Tongue (tissue), 2 donors: ENCODE measurements around the gene OR51I1. TPM values are rescaled to one million over a fixed set of nuclear protein-coding genes. Genes with fewer than 3 reads are reported as not detected.
A peak's percentile ranks its signal among the peaks of the same experiment; 100 is the strongest.

Experiments
- DNase-seq: peaks from one replicate; pipeline ENCODE4 v3.0.0-alpha.2; 2015
- total RNA-seq: library from RNA; depleted of rRNA; stranded (reverse); fragments of >200 nt; gene quantifications from one replicate; pipeline ENCODE4 v1.2.3, GENCODE V29; 2014

The OR51I1 gene, protein sequence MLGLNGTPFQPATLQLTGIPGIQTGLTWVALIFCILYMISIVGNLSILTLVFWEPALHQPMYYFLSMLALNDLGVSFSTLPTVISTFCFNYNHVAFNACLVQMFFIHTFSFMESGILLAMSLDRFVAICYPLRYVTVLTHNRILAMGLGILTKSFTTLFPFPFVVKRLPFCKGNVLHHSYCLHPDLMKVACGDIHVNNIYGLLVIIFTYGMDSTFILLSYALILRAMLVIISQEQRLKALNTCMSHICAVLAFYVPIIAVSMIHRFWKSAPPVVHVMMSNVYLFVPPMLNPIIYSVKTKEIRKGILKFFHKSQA
- total RNA-seq = not detected

DNA sequence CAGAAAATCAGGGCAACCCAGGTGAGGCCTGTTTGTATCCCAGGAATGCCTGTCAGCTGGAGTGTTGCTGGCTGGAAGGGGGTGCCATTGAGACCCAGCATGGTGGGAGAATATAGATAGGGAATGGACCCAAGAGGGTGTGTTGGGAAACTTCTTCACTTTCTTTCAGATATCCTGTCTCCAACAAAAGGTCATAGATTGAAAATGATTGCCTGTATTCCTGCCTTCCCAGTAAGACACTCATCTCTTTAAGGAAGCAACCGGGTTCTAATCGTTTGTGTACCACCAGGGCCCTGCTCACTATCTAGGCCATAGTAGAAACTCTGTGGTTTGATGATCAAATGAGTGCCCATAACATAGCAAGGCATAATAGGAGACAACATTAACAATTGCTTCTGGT, at the start of gene OR51I1:
Gene OR51I1 (minus strand): TSS at position 101 of the 400 bp plus-strand sequence. CDS start 0 bp downstream, at position 101.
- DNase-seq = no peak

DNA sequence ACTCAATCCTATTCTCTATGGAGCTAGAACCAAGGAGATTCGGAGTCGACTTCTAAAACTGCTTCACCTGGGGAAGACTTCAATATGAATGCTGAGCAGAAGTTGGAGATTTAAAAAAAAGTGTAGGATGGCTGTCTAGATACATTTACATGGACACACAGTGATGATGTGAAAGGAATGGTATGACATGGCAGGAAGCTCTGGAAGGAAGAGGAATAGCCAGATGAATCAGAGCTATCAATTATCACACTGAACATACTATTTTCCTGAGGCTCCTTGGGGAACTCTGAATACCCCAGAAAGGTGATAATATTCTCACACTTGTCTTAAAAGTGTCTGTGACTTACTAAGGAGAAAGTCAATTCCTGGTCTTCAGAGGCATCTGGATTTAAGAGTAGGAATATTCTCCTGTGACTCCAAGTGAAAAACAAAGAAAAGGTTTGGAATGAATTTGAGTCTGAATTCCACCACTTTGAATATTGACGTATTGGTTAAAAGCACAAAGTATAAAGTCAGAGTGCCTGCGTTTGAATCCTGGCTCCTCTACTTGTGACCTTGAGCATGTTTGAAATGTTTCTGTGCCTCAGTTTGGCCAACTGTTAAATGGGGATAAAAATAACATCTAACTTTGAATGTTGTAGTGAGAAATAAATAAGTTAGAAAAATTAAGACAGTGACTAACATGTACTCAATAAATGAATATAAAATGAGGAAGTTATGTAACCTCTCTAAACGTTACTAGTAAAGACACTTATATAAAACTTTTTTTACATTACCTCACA, 48.5 kb upstream of the OR51I1 start:
- DNase-seq = no peak

DNA sequence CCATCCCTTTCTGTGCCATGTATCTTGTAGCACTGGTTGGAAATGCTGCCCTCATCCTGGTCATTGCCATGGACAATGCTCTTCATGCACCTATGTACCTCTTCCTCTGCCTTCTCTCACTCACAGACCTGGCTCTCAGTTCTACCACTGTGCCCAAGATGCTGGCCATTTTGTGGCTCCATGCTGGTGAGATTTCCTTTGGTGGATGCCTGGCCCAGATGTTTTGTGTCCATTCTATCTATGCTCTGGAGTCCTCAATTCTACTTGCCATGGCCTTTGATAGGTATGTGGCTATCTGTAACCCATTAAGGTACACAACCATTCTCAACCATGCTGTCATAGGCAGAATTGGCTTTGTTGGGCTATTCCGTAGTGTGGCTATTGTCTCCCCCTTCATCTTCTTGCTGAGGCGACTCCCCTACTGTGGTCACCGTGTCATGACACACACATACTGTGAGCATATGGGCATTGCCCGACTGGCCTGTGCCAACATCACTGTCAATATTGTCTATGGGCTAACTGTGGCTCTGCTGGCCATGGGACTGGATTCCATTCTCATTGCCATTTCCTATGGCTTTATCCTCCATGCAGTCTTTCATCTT, 47.6 kb upstream of the OR51I1 start:
- no peak for DNase-seq

DNA sequence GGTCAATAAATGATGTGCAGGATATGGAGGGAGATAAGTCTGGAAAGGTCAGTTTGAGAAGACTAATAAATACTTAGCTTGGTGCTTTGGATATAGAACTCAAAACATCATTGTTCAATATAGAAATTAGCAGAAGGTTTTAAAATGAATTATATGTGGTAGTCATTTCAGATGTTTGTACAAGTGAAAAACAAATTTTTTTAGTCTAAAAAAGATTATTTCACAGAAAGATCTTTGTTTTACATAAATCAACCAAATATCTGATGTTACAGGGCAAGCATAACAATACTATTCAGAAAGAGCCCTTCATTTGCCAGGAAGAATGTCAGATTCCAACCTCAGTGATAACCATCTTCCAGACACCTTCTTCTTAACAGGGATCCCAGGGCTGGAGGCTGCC, 47.1 kb upstream of the OR51I1 start, which contains the start of gene OR52D1:
Gene OR52D1 (plus strand): TSS at position 301 of the 400 bp plus-strand sequence. CDS start 22 bp downstream, at position 323.
- no peak for DNase-seq

DNA sequence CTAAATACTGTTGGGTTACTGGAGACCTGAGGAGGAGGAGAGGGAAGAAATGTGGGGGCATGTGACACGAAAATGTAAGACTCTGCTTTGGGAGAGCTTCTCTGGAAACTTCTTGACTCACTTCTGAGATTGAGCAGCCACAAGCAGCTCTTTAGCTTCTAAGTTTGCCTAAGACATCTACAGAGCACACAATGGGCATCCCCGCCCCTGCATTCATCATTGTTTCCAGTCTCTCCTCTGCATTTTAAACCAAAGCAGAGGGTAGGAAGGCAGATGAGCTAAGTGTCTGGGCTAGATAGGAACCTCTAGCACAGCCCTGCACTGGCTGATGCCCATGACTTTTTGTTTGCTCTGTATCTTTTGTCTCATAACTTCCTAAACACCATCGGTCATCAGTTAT, 45.1 kb upstream of the OR51I1 start:
- no peak for DNase-seq

DNA sequence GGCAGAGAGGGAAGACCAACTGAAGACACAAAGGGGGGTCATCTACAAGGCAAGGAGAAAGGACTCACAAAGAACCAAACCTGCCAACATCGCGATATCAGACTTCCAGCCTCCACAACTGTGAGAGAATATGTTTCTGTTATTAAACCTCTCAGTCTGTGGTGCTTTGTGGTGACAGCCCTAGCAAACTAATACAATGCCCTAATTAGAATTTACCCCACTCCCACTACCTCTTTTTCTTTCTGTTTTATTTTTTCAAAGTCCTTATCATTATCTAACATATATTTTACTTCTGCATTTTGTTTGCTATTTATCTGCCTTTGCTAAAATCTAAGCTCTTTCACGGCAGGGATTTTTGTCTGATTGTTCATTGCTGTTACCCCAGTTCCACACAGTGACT, 44.7 kb upstream of the OR51I1 start:
- DNase-seq = no peak

DNA sequence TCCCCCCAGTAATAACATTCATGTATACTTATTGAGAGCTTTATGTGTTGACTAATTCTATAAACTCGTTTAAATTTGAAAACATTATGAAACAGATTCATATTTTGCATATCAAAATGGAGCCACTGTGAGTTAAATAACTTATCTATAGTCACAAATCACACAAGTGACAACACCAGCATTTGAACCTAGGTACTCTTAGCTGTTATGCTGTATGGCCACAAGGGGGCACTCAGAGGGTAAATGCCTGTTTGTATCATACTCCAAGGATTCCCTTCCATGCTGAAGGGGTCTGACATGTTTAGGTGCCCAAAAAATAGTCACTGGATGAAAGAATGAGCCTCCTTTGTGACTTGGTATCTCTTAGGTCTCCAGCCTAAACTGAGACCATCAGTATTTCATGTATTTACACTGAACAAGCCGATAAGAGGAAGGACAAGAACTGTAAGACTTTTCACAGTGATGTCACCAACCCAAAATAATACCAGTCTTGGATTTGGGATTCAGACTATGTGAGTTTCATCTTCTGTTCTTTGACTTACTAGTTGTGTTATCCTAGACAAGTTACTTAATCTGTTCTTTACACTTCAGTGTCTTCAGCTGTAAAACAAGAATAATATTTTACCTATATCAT, 35.0 kb upstream of the OR51I1 start:
- peak; percentile 57 for DNase-seq

DNA sequence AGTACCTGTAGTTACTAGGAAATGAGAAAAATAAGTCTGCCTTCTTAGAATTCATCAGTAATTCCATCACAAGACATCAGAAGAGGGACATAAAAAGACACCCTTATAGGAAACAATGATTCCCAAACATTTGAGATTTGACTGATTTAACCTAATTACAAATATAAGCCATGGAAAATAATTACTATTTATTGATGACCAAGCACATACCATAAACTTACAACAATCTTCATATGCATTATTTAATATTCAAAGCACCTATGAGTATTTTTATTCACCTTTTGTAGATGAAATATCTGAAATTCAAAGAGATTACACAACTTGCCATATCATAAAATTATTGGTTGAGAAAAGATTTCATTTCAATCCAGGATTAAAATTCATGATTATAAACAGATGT, 32.6 kb upstream of the OR51I1 start:
- DNase-seq = no peak

DNA sequence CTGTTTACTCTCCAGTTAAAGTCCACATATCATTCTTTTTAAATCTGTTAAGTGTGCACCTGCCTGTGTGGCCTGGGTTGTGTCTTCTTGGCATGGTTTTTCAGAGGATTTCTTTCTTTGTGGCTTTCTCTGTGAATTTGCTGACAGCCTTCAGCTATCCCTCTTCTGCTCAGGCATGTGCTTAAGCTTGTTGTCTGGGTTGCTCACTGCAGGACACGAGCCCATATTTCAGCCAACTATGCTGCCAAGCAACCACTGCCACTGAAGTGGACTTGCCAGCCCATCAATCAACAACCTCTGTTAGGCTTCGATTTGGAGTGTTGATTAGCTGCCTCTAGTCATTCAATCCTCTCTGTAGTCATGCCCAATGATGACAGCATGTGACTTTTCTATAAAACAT, 26.2 kb upstream of the OR51I1 start:
- no peak for DNase-seq

DNA sequence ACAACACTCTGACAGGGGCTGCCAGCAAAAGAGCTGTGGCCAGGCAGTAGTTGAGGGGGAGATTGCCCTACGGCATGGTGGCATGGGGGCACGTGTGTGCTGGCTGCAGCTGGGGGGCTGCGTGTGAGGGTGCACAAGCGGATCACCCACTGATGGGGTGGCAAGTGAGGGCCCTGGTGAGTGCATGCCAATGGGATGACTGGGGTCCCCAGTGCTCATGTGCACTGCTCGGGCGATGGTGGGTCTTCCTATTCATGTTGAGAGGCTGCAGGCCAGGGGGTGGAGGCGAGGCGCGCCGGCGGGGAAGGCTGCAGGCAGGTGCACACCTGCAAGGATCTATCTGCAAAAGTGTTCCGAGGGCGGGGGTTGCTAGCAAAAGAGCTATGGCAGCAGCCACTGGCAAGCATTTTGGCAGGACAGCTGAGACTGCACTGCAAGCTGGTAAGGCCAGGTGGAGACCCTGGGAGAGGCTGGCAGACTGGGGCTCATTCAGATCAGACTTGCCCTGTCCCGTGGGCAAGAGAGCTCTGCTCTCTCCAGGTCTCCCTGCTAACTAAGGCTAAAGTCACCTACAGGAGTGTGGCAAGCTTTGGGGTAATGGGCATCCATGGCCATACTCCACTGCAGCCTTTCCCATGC, 19.8 kb upstream of the OR51I1 start:
- no peak for DNase-seq

DNA sequence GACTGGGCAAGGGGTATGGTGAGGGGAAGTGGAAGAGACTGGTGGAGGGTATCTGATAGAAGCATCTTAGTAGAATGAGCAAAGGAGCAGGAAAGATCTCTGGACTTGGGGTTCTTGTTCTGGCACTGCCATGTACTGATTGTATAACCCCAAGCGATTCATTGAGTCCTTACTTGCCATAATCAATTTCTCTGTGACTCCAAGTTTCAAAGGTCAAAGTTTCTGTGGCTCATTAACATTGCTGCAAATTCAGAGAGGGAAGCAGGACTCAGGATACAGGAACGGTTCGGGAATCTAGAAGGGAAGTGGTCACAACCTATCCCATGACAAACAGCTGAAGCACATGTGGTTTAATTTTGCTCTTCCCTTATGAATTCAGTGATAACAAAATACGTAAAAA, 8.1 kb upstream of the OR51I1 start:
- no peak for DNase-seq

DNA sequence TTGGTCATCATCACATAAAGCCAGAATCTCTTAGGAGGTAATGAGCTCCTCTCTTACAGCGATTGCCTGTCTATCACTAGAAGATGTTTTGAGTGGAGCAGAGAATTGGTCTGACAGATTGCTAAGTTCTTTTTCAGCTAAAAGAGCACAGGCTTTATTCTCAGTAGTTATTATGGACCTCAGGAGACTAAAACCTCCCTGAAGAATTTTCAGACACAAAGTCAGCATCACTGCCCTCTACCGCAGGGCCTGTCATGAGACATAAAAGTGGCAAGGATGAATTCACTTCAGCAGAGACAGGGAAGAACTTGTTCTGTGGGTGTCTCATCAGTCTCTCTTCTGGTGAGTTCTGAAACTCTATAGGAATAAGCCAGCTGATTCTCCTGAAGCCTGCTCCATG, 7.7 kb upstream of the OR51I1 start, which contains the start of gene OR51I2:
Gene OR51I2 (plus strand): TSS at position 301 of the 400 bp plus-strand sequence. CDS start 4,166 bp downstream, outside the sequence.
- no peak for DNase-seq

DNA sequence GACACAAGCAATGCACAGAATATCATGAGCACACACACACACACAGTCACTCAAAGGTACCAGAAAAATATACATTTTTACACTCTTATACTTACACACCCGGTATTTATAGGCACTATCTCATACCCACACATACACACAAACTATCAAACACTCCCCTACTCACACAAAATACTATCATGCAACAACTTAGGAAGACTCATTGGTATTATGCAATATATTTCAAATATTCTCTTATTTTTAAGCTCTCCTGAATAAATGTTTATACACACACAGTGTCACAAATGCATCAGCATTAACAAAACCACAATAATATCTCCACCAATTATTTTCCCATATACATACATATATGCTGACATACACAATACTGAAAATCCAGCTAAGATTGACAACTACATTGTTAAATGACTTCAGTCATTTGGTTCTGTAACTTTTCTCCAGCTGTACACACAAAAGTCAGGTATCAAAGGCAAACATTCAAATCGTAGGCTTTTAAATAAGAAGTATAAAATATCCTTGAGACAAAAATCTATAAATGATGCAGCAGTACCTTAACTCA, 2.6 kb upstream of the OR51I1 start:
- DNase-seq = no peak

DNA sequence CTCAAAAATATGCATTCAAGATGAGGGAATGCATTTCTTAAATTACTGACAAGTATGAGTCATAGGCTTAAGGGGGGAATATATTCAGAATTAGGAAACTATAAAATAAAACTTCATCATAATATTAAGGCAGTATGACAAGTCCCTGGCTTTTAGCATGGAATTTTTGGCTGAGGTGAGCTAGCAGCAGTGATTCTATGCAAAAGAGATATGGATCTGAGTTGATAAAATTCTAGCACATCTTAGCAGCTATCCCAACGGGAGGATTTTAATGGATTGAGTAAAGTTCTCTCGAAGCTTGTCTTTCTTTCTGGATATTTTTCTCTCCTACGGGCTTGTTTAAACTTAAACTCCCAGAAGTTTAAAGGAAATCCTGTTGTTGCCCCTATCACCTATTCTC, 18.2 kb downstream of the OR51I1 start:
- no peak for DNase-seq

DNA sequence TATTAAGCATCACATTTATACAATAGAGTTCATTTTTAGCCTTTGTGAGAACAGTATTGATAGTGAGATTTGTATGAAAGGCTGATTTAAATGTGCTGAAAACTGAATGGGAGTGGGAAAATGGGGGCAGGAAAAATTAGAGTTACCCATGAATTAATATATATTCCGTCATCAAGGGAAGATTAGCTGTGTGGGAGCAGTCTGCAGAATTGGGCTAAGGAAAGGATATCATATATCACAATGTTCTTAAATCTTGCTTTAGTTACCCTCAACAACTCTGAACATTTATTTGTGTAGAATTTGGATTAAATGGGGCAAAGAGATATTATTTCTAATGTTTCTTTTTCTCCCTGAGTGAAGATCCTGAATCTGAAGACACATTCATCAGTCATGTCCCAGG, 19.5 kb downstream of the OR51I1 start, which contains the start of gene OR51Q1:
Gene OR51Q1 (plus strand): TSS at position 301 of the 400 bp plus-strand sequence. CDS start 90 bp downstream, at position 391.
- no peak for DNase-seq

DNA sequence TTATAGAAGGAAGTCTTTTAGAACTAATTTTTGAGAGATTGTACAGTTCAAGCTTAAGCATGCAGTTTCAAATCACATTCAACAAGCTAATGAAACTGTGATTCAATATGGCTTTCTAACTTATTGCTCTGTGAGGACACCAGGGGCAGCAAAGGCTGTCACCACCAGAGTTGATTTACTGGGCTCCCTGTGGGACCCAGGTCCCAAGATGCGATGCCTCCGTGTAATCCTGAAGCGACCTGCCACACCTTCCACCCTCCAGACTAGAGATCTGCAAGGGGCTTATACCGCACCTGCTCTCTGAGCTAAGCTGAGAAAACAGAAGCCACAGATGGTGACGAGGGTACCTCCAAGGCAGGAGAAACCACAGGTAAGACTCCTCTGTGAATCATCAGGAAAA, 20.3 kb downstream of the OR51I1 start:
- no peak for DNase-seq

DNA sequence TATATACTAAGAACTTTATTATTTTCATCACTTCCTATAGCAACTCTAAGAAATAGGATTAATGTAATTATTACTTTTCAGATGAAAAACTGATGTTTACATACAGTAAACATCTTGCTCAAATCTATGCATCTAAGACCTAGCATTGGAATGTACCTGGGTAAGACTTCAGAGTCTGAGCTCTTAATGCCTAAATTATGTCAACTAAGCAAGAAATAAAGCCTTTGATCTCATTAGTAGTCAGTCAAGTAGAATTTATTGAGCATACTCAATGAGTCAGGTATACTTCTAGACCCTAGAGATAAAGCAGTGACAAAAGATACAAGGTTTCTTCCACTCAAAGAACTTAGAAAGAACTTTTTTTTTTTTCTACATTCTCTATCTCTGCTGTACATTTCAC, 36.1 kb downstream of the OR51I1 start:
- DNase-seq = no peak

DNA sequence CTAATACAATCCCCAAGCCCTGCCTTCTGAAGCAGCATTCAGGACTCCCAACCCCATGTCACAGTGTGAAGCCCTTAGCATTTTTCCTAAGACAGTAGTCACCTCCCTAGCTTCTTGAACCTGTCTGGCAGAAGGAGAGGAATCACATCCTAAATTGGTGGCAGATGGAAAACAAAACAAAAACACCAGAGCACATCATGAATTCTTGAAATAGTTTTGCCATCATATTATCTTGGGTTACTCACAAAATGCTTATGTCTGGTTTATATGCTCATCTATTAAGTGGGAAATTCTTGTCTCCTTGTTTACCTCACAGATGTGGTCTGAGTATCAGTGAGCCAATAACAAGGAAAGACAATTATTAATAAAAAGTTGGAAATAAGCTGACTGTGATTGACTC, 42.4 kb downstream of the OR51I1 start:
- DNase-seq = no peak

DNA sequence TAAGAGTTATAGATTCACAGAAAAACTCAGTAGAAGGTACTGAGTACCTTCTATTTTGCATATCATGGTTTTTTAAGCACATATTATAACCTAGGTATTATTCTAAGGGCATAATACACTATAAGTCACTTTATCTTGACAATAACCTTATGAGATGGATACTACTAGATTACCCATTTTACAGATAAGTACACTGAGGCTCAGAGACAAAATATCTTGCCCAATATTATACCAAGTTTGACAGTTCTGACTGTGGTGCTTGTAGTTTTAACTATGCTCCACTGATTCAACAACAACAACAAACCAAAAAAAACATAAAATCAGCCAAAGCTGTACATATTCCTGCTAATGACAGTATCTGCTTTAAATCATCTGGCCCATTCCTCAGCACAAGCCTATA, 47.2 kb downstream of the OR51I1 start:
- DNase-seq = no peak
